OCI-LY1 (cell line): Measurements from ENCODE around the gene FBXO7.

Experiments
- H2AFZ ChIP-seq: fragments of 200-600 bp; sonication (generic), shearing (Covaris generic); 2 replicates; pipeline ENCODE4 v1.6.0; 2014; ENCODE audit warnings: antibody characterized with exemption, mild to moderate bottlenecking, low read length
- H3F3A ChIP-seq: fragments of 200-600 bp; sonication (generic), shearing (Covaris generic); 2 replicates; pipeline ENCODE4 v1.6.0; 2014; ENCODE audit warnings: mild to moderate bottlenecking, antibody characterized with exemption, low read length, moderate library complexity; ENCODE audit not compliant: insufficient read depth
- H3K27ac ChIP-seq: fragments of 200-600 bp; sonication (generic); 2 replicates; pipeline ENCODE4 v1.5.1; 2014; ENCODE audit warnings: low read length, mixed run types, mild to moderate bottlenecking, low read depth; ENCODE audit not compliant: poor library complexity, severe bottlenecking
- H3K27me3 ChIP-seq: fragments of 200-600 bp; sonication (generic); 2 replicates; pipeline ENCODE4 v1.6.0; 2014; ENCODE audit warnings: antibody characterized with exemption, mild to moderate bottlenecking, low read length, moderate library complexity; ENCODE audit not compliant: insufficient read depth
- H3K36me3 ChIP-seq: fragments of 200-600 bp; sonication (generic); 2 replicates; pipeline ENCODE4 v1.6.1; 2014; ENCODE audit warnings: mild to moderate bottlenecking, antibody characterized with exemption, low read length, moderate library complexity, mixed read lengths; ENCODE audit not compliant: insufficient read depth
- H3K4me1 ChIP-seq: fragments of 200-600 bp; sonication (generic); 2 replicates; pipeline ENCODE4 v1.5.1; 2014; ENCODE audit warnings: mild to moderate bottlenecking, low read length, moderate library complexity; ENCODE audit not compliant: insufficient read depth, severe bottlenecking
- H3K4me2 ChIP-seq: fragments of 200-600 bp; sonication (generic), shearing (Covaris generic); 2 replicates; pipeline ENCODE4 v1.6.1; 2014; ENCODE audit warnings: low read length
- H3K4me3 ChIP-seq: fragments of 200-600 bp; sonication (generic); 2 replicates; pipeline ENCODE4 v1.5.1; 2014; ENCODE audit warnings: low read length, low read depth, mild to moderate bottlenecking, mixed read lengths; ENCODE audit not compliant: poor library complexity, severe bottlenecking
- H3K79me2 ChIP-seq: fragments of 200-600 bp; shearing (Covaris generic); 2 replicates; pipeline ENCODE4 v1.6.1; 2016; ENCODE audit warnings: mixed run types, low read length, mixed read lengths; ENCODE audit not compliant: insufficient read depth
- H3K9ac ChIP-seq: fragments of 200-600 bp; sonication (generic), shearing (Covaris generic); 2 replicates; pipeline ENCODE4 v1.6.1; 2014; ENCODE audit warnings: mild to moderate bottlenecking, low read length, mixed read lengths
- H3K9me2 ChIP-seq: fragments of 200-600 bp; sonication (generic), shearing (Covaris generic); 2 replicates; pipeline ENCODE4 v1.6.1; 2014; ENCODE audit warnings: low read depth, mild to moderate bottlenecking, low read length, mixed read lengths
- H3K9me3 ChIP-seq: fragments of 200-600 bp; shearing (Covaris generic); 2 replicates; pipeline ENCODE4 v1.6.1; 2014; ENCODE audit warnings: low read length, mixed read lengths
- H4K20me1 ChIP-seq: fragments of 200-600 bp; sonication (generic), shearing (Covaris generic); 2 replicates; pipeline ENCODE4 v1.6.0; 2016; ENCODE audit warnings: mild to moderate bottlenecking, low read length; ENCODE audit not compliant: insufficient read depth
- CTCF ChIP-seq: fragments of 200-600 bp; sonication (generic), shearing (Covaris generic); IDR thresholded peaks from 2 replicates; pipeline ENCODE4 v1.5.1; 2017; ENCODE audit warnings: mild to moderate bottlenecking, antibody characterized with exemption, low read length, moderate library complexity, mixed read lengths
- EZH2 ChIP-seq: fragments of 200-600 bp; sonication (generic), shearing (Covaris generic); IDR thresholded peaks from 2 replicates; pipeline ENCODE4 v1.8.0; 2017; ENCODE audit warnings: borderline replicate concordance, mixed run types, mild to moderate bottlenecking, antibody characterized with exemption, low read length, moderate library complexity, mixed read lengths

FBXO7 gene

DNA sequence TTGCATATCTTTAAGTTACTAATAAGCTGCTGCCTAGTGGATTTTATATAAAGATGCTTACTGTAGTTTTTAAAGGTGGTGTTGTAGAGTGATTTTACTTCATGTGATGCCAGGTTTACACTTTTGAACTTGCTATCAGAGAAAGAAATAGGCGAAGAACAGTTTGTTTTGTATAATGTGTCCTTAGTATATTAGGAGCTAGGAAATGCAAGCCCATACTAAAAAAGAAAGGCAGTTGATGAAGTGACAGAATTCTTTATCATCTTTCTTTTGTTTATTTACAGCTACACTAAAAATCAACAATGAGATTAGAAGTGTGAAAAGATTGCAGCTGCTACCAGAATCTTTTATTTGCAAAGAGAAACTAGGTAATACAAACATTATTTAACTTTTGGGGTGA is 12.8 kb downstream of the FBXO7 start:
- no peaks in the 10 kb centered on the region for H3K9me2 ChIP-seq
- H3K27me3 ChIP-seq = no peaks in the 10 kb centered on the region
- H3K4me3 ChIP-seq = no peak overlapping the region
- peaks cover 9% of the 10 kb centered on the region for H3K79me2 ChIP-seq
- no peaks in the 10 kb centered on the region for H3K9me3 ChIP-seq
- H3K36me3 ChIP-seq = peaks cover 90% of the 10 kb centered on the region
- H3K9ac ChIP-seq = no peak overlapping the region
- no peaks in the 10 kb centered on the region; the same call in 1 of the 2 replicates for H4K20me1 ChIP-seq
- H2AFZ ChIP-seq = no peak overlapping the region
- no peak overlapping the region for H3K4me2 ChIP-seq
- no peaks in the 10 kb centered on the region for H3K4me1 ChIP-seq
- no peak for TF ChIP-seq CTCF
- H3K27ac ChIP-seq = no peak overlapping the region
- no peaks in the 10 kb centered on the region for H3F3A ChIP-seq

- Histone ChIP-seq H3K9ac (no peak overlapping the region), H4K20me1 (no peaks in the 10 kb centered on the region; the same call in 1 of the 2 replicates), H3K79me2 (peaks cover under 1% of the 10 kb centered on the region; the same call in 1 of the 2 replicates), H3K36me3 (peaks cover 96% of the 10 kb centered on the region), H3K4me3 (no peak overlapping the region), H3K27me3 (no peaks in the 10 kb centered on the region), H3K4me2 (no peak overlapping the region), H3K27ac (no peak overlapping the region), H3K4me1 (no peaks in the 10 kb centered on the region), H2AFZ (no peak overlapping the region), H3F3A (no peaks in the 10 kb centered on the region), H3K9me3 (no peaks in the 10 kb centered on the region), H3K9me2 (no peaks in the 10 kb centered on the region)
- no peak for TF ChIP-seq EZH2
- TF ChIP-seq CTCF = no peak
Measured at GRCh38 chr22:32489377-32489776, 14.8 kb downstream of the FBXO7 start.

GRCh38 chr22:32490279-32490678 is 15.7 kb downstream of the FBXO7 start:
- H3K27me3 ChIP-seq = no peaks in the 10 kb centered on the region
- H3K4me1 ChIP-seq = no peaks in the 10 kb centered on the region
- H3K79me2 ChIP-seq = no peaks in the 10 kb centered on the region
- H3K9ac ChIP-seq = no peak overlapping the region
- no peak overlapping the region for H2AFZ ChIP-seq
- H3K27ac ChIP-seq = no peak overlapping the region
- no peaks in the 10 kb centered on the region for H3K9me2 ChIP-seq
- H3K9me3 ChIP-seq = no peaks in the 10 kb centered on the region
- no peaks in the 10 kb centered on the region for H3F3A ChIP-seq
- TF ChIP-seq CTCF = no peak
- TF ChIP-seq EZH2 = no peak
- H3K4me2 ChIP-seq = no peak overlapping the region
- H4K20me1 ChIP-seq = no peaks in the 10 kb centered on the region; the same call in 1 of the 2 replicates
- no peak overlapping the region for H3K4me3 ChIP-seq
- peaks cover 98% of the 10 kb centered on the region for H3K36me3 ChIP-seq
